HG03565 (cell line): Measurements from ENCODE around the gene GABBR2.
A peak's percentile ranks its signal among the peaks of the same experiment; 100 is the strongest.

Experiments used
- ATAC-seq: cut with Tn5 transposase; IDR thresholded peaks from one replicate; pipeline ENCODE4 v1.9.1; 2021; ENCODE audit warnings: mild to moderate bottlenecking, moderate library complexity; ENCODE audit not compliant: unreplicated experiment

GABBR2 gene

GRCh38 chr9:98331536-98332259, 377.0 kb downstream of the GABBR2 start:
- no peak for ATAC-seq

GRCh38 chr9:98330831-98331230, 377.9 kb downstream of the GABBR2 start:
- ATAC-seq, result no peak

- ATAC-seq, result no peak
Measured at GRCh38 chr9:98329904-98330303, 378.8 kb downstream of the GABBR2 start.

- no peak for ATAC-seq
Measured at GRCh38 chr9:98329281-98329680, 379.5 kb downstream of the GABBR2 start.

- ATAC-seq, result no peak
Measured at GRCh38 chr9:98328770-98329169, 380.0 kb downstream of the GABBR2 start.

- ATAC-seq, result no peak
Measured at GRCh38 chr9:98328141-98328540, 380.6 kb downstream of the GABBR2 start.

- ATAC-seq, result no peak
Measured at GRCh38 chr9:98327249-98327561, 381.5 kb downstream of the GABBR2 start.

GRCh38 chr9:98326459-98327248, 382.1 kb downstream of the GABBR2 start:
- no peak for ATAC-seq

- ATAC-seq, result no peak
Measured at GRCh38 chr9:98324801-98325200, 383.9 kb downstream of the GABBR2 start.

GRCh38 chr9:98323831-98324135, 385.0 kb downstream of the GABBR2 start:
- ATAC-seq, result no peak

- ATAC-seq, result no peak
Measured at GRCh38 chr9:98323051-98323830, 385.5 kb downstream of the GABBR2 start.

- ATAC-seq, result no peak
Measured at GRCh38 chr9:98321269-98321668, 387.5 kb downstream of the GABBR2 start.

- ATAC-seq, result no peak
Measured at GRCh38 chr9:98318834-98319478, 389.8 kb downstream of the GABBR2 start.

GRCh38 chr9:98318041-98318790, 390.5 kb downstream of the GABBR2 start:
- no peak for ATAC-seq

- no peak for ATAC-seq
Measured at GRCh38 chr9:98317134-98317857, 391.4 kb downstream of the GABBR2 start.

GRCh38 chr9:98316445-98317133, 392.1 kb downstream of the GABBR2 start:
- no peak for ATAC-seq

GRCh38 chr9:98315551-98316060, 393.1 kb downstream of the GABBR2 start:
- peak; percentile 55 for ATAC-seq

- no peak for ATAC-seq
Measured at GRCh38 chr9:98315067-98315453, 393.7 kb downstream of the GABBR2 start.

- no peak for ATAC-seq
Measured at GRCh38 chr9:98314381-98315066, 394.2 kb downstream of the GABBR2 start.
